AG09319 (cell line): ENCODE data around the gene SCRG1.

Experiments
- DNase-seq: peaks from one replicate; pipeline ENCODE4 v3.0.0-alpha.2; 2010; ENCODE audit warnings: low read depth; ENCODE audit errors: extremely low read depth
- CTCF ChIP-seq: IDR thresholded peaks from 2 replicates; pipeline ENCODE4 v1.5.1; 2011; ENCODE audit warnings: low read depth, mild to moderate bottlenecking, inconsistent platforms, low read length, moderate library complexity

SCRG1 gene

DNA sequence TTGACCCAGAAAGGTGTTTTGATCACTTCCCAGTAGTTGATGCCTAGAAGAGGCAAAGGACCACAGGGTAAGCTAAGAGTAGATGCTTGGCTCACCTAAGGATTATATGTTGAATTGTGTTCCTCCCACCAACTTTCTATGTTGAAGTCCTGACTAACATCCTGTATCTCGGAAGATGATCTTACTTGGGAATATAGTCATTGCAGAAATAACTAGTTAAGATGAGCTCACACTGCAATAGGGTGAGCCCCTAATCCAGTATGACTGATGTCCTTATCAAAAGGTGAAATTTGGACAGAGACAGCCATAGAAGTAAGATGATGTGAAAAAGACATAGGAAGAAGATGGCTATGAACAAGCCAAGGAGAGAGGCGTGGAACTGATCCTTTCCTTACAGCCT, 61.5 kb downstream of the SCRG1 start:
- TF ChIP-seq CTCF, result no peak
- no peak for DNase-seq

DNA sequence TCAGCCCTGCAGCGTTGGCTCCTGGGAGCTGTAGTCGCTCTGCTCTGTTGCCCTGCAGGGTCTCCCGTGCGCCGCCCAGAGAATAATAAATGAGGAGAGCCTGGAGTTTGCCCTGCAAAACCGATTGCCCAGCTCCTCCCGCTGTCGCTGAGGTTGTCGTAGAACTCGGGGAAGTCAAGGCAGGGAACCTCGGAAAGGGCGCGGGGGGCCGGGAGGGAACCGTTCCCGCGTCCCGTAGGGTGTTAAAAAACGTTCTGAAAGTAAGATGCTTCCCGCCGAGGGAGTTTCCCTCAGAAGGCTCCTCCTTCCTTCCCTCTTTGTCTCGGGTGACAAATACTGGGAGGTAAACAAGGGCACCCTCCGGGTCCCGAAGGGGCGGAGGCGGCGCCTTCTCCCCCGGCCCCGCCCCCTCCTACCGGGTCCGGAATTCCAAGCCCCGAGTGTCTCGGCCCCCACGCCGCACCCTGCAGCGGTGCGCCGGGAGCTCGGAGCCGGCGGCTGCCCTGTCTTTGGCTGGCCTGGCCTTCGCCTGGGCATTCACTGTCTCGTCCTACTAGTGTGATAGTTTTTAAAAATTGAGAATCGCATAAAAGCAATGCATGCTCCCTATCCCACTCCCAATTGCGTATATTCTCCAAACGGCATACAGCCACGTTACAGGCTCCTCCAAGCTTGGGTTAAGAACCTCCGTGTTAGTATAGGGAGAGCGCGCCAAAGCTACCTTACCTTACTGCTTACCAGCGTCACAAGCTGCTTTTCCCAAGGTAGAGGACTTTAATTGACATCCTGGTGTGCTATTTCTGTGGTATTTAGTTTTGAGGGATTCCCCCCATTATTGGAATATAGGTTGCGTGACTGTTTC, 63.8 kb downstream of the SCRG1 start:
- no peak for TF ChIP-seq CTCF

More for the DNA sequence above, 63.8 kb downstream of the SCRG1 start:
- no peak for DNase-seq
